ENCODE results near the gene CDK13.

GRCh38 chr7:40095230-40095629 lies 145.2 kb downstream of the CDK13 start:
- TF ChIP-seq CTCF (IDR thresholded peaks at IDR 0.05 in 2 of 3, conservative IDR thresholded peaks at IDR 0.05 in 1 of 3; ENCODE audit: insufficient read depth in 2 of 3, low read depth in 1 of 3, low read length in 3 of 3): no peak
- TF ChIP-seq SMAD3 (CRISPR knock-in tag; conservative IDR thresholded peaks at IDR 0.05): no peak
- TF ChIP-seq MXI1 (IDR thresholded peaks at IDR 0.05; ENCODE audit: low read depth, low read length): no peak
- no peak for TF ChIP-seq MYNN (IDR thresholded peaks at IDR 0.05)
- no peak for TF ChIP-seq MYNN (CRISPR knock-in tag; IDR thresholded peaks at IDR 0.05)
- no peak for TF ChIP-seq POLR2A (conservative IDR thresholded peaks at IDR 0.05)
- no peak for TF ChIP-seq SP1 (CRISPR knock-in tag; IDR thresholded peaks at IDR 0.05)
- TF ChIP-seq EZH2 (IDR thresholded peaks at IDR 0.05; ENCODE audit: borderline replicate concordance, low read depth, low read length): no peak
